ENCODE measurements around the gene NISCH.

Gene NISCH

GRCh38 chr3:52437326-52438103 lies 17.9 kb upstream of the NISCH start:
- Histone ChIP-seq H3K36me3 (ENCODE audit: control insufficient read depth, insufficient read depth, low read length, severe bottlenecking) (peaks cover 20% of the 10 kb centered on the region), H3K4me1 (ENCODE audit: control insufficient read depth, insufficient read depth, low read length) (peaks cover 52% of the 10 kb centered on the region), H3K4me3 (ENCODE audit: low read length) (no peak overlapping the region), H3K9me3 (ENCODE audit: control insufficient read depth, low read length) (no peaks in the 10 kb centered on the region), H3K27me3 (replicated peaks; ENCODE audit: control insufficient read depth, insufficient read depth, low read length) (no peaks in the 10 kb centered on the region), H3K9ac (ENCODE audit: low read length) (no peak overlapping the region)
- no peak for DNase-seq (ENCODE audit: low read depth)

GRCh38 chr3:52438104-52438376 lies 17.4 kb upstream of the NISCH start:
- Histone ChIP-seq H3K4me1 (ENCODE audit: control insufficient read depth, insufficient read depth, low read length) (peaks cover 52% of the 10 kb centered on the region), H3K4me3 (ENCODE audit: low read length) (no peak overlapping the region), H3K36me3 (ENCODE audit: control insufficient read depth, insufficient read depth, low read length, severe bottlenecking) (peaks cover 20% of the 10 kb centered on the region), H3K9me3 (ENCODE audit: control insufficient read depth, low read length) (no peaks in the 10 kb centered on the region), H3K27me3 (replicated peaks; ENCODE audit: control insufficient read depth, insufficient read depth, low read length) (no peaks in the 10 kb centered on the region), H3K9ac (ENCODE audit: low read length) (no peak overlapping the region)
- no peak for DNase-seq (ENCODE audit: low read depth)

- Histone ChIP-seq H3K4me3 (ENCODE audit: low read length) (no peak overlapping the region), H3K36me3 (ENCODE audit: control insufficient read depth, insufficient read depth, low read length, severe bottlenecking) (peaks cover 20% of the 10 kb centered on the region), H3K4me1 (ENCODE audit: control insufficient read depth, insufficient read depth, low read length) (peaks cover 52% of the 10 kb centered on the region), H3K27me3 (replicated peaks; ENCODE audit: control insufficient read depth, insufficient read depth, low read length) (no peaks in the 10 kb centered on the region), H3K9ac (ENCODE audit: low read length) (no peak overlapping the region), H3K9me3 (ENCODE audit: control insufficient read depth, low read length) (no peaks in the 10 kb centered on the region)
- DNase-seq (ENCODE audit: low read depth) = no peak
Measured at GRCh38 chr3:52438579-52439425, 16.6 kb upstream of the NISCH start.

- no peak overlapping the region for H3K9ac ChIP-seq (ENCODE audit: low read length)
- H3K9me3 ChIP-seq (ENCODE audit: control insufficient read depth, low read length) = no peaks in the 10 kb centered on the region
- no peak for DNase-seq (ENCODE audit: low read depth)
- H3K4me3 ChIP-seq (ENCODE audit: low read length) = no peak overlapping the region
- H3K4me1 ChIP-seq (ENCODE audit: control insufficient read depth, insufficient read depth, low read length) = peaks cover 45% of the 10 kb centered on the region
- peaks cover 20% of the 10 kb centered on the region for H3K36me3 ChIP-seq (ENCODE audit: control insufficient read depth, insufficient read depth, low read length, severe bottlenecking)
- H3K27me3 ChIP-seq (replicated peaks; ENCODE audit: control insufficient read depth, insufficient read depth, low read length) = no peaks in the 10 kb centered on the region
Measured at GRCh38 chr3:52439426-52440248, 15.8 kb upstream of the NISCH start.

GRCh38 chr3:52440249-52440551 lies 15.2 kb upstream of the NISCH start:
- H3K9me3 ChIP-seq (ENCODE audit: control insufficient read depth, low read length) = no peaks in the 10 kb centered on the region

GRCh38 chr3:52440671-52441070 lies 14.7 kb upstream of the NISCH start:
- Histone ChIP-seq H3K4me1 (ENCODE audit: control insufficient read depth, insufficient read depth, low read length) (peaks cover 35% of the 10 kb centered on the region), H3K36me3 (ENCODE audit: control insufficient read depth, insufficient read depth, low read length, severe bottlenecking) (peaks cover 20% of the 10 kb centered on the region), H3K27me3 (replicated peaks; ENCODE audit: control insufficient read depth, insufficient read depth, low read length) (no peaks in the 10 kb centered on the region), H3K9me3 (ENCODE audit: control insufficient read depth, low read length) (no peaks in the 10 kb centered on the region), H3K4me3 (ENCODE audit: low read length) (no peak overlapping the region), H3K9ac (ENCODE audit: low read length) (no peak overlapping the region)
- DNase-seq (ENCODE audit: low read depth) = no peak

More at GRCh38 chr3:52440249-52440551, 15.2 kb upstream of the NISCH start:
- Histone ChIP-seq H3K27me3 (replicated peaks; ENCODE audit: control insufficient read depth, insufficient read depth, low read length) (no peaks in the 10 kb centered on the region), H3K4me1 (ENCODE audit: control insufficient read depth, insufficient read depth, low read length) (peaks cover 39% of the 10 kb centered on the region), H3K36me3 (ENCODE audit: control insufficient read depth, insufficient read depth, low read length, severe bottlenecking) (peaks cover 20% of the 10 kb centered on the region), H3K9ac (ENCODE audit: low read length) (no peak overlapping the region), H3K4me3 (ENCODE audit: low read length) (no peak overlapping the region)
- DNase-seq (ENCODE audit: low read depth) = no peak

GRCh38 chr3:52441091-52441771 lies 14.2 kb upstream of the NISCH start:
- no peak overlapping the region for H3K9ac ChIP-seq (ENCODE audit: low read length)
- DNase-seq (ENCODE audit: low read depth) = no peak
- no peaks in the 10 kb centered on the region for H3K9me3 ChIP-seq (ENCODE audit: control insufficient read depth, low read length)
- H3K36me3 ChIP-seq (ENCODE audit: control insufficient read depth, insufficient read depth, low read length, severe bottlenecking) = peaks cover 20% of the 10 kb centered on the region
- H3K4me3 ChIP-seq (ENCODE audit: low read length) = no peak overlapping the region
- no peaks in the 10 kb centered on the region for H3K27me3 ChIP-seq (replicated peaks; ENCODE audit: control insufficient read depth, insufficient read depth, low read length)
- H3K4me1 ChIP-seq (ENCODE audit: control insufficient read depth, insufficient read depth, low read length) = peaks cover 29% of the 10 kb centered on the region

GRCh38 chr3:52441772-52442332 lies 13.6 kb upstream of the NISCH start:
- no peaks in the 10 kb centered on the region for H3K9me3 ChIP-seq (ENCODE audit: control insufficient read depth, low read length)
- peaks cover 20% of the 10 kb centered on the region for H3K36me3 ChIP-seq (ENCODE audit: control insufficient read depth, insufficient read depth, low read length, severe bottlenecking)
- H3K9ac ChIP-seq (ENCODE audit: low read length) = no peak overlapping the region
- H3K4me1 ChIP-seq (ENCODE audit: control insufficient read depth, insufficient read depth, low read length) = peaks cover 23% of the 10 kb centered on the region
- no peaks in the 10 kb centered on the region for H3K27me3 ChIP-seq (replicated peaks; ENCODE audit: control insufficient read depth, insufficient read depth, low read length)
- no peak for DNase-seq (ENCODE audit: low read depth)
- H3K4me3 ChIP-seq (ENCODE audit: low read length) = no peak overlapping the region

GRCh38 chr3:52442409-52443267 lies 12.8 kb upstream of the NISCH start:
- H3K36me3 ChIP-seq (ENCODE audit: control insufficient read depth, insufficient read depth, low read length, severe bottlenecking) = peaks cover 20% of the 10 kb centered on the region
- H3K27me3 ChIP-seq (replicated peaks; ENCODE audit: control insufficient read depth, insufficient read depth, low read length) = no peaks in the 10 kb centered on the region
- no peak for DNase-seq (ENCODE audit: low read depth)
- peak overlapping the region; percentile 83 for H3K9ac ChIP-seq (ENCODE audit: low read length)
- H3K9me3 ChIP-seq (ENCODE audit: control insufficient read depth, low read length) = no peaks in the 10 kb centered on the region
- peaks cover 17% of the 10 kb centered on the region for H3K4me1 ChIP-seq (ENCODE audit: control insufficient read depth, insufficient read depth, low read length)
- H3K4me3 ChIP-seq (ENCODE audit: low read length) = peak overlapping the region; percentile 75

- Histone ChIP-seq H3K9ac (ENCODE audit: low read length) (peak overlapping the region; percentile 83), H3K4me1 (ENCODE audit: control insufficient read depth, insufficient read depth, low read length) (peaks cover 17% of the 10 kb centered on the region), H3K27me3 (replicated peaks; ENCODE audit: control insufficient read depth, insufficient read depth, low read length) (no peaks in the 10 kb centered on the region), H3K36me3 (ENCODE audit: control insufficient read depth, insufficient read depth, low read length, severe bottlenecking) (peaks cover 18% of the 10 kb centered on the region), H3K9me3 (ENCODE audit: control insufficient read depth, low read length) (no peaks in the 10 kb centered on the region), H3K4me3 (ENCODE audit: low read length) (peak overlapping the region; percentile 75)
- no peak for DNase-seq (ENCODE audit: low read depth)
Measured at GRCh38 chr3:52443268-52443610, 12.2 kb upstream of the NISCH start.

Data from adipocyte (in vitro differentiated cells).